Stimulated activated naive CD8-positive, alpha-beta T cell treated with anti-CD3 and anti-CD28 coated beads, Interleukin-15, amount 100 ng/mL, for 72 hours (primary cell): ENCODE measurements around the gene ZNF692.
"Not testable (repeated sequence)": the region's sequence is repeated elsewhere in the genome, so short reads cannot be mapped to it uniquely, and the experiment has no call there.

ENCODE experiments used
- ATAC-seq: fragments of 150-1000 bp; cut with Tn5 transposase; 2 replicates; pipeline ENCODE4 v1.10.0; 2021; ENCODE audit warnings: mild to moderate bottlenecking, moderate library complexity
- DNase-seq, 2 donors: peaks; one replicate each; pipeline ENCODE4 v3.0.0; 2021 to 2022
- H3K27ac Mint-ChIP-seq, 2 donors: one replicate each; pipeline ENCODE4 v1.8.0; 2022; ENCODE audit warnings: mild to moderate bottlenecking in 2 of 2, mixed read lengths in 2 of 2, moderate library complexity in 2 of 2
- H3K27me3 Mint-ChIP-seq: one replicate; pipeline ENCODE4 v1.8.0; 2022; ENCODE audit warnings: mixed read lengths
- H3K4me1 Mint-ChIP-seq: one replicate; pipeline ENCODE4 v1.8.0; 2022; ENCODE audit warnings: mild to moderate bottlenecking, mixed read lengths
- H3K4me3 Mint-ChIP-seq, 2 donors: one replicate each; pipeline ENCODE4 v1.8.0; 2022; ENCODE audit warnings: mild to moderate bottlenecking in 2 of 2, mixed read lengths in 2 of 2, moderate library complexity in 1 of 2
- H3K9me3 Mint-ChIP-seq, 2 donors: one replicate each; pipeline ENCODE4 v1.8.0; 2022; ENCODE audit warnings: mixed read lengths in 2 of 2

ZNF692 gene

DNA sequence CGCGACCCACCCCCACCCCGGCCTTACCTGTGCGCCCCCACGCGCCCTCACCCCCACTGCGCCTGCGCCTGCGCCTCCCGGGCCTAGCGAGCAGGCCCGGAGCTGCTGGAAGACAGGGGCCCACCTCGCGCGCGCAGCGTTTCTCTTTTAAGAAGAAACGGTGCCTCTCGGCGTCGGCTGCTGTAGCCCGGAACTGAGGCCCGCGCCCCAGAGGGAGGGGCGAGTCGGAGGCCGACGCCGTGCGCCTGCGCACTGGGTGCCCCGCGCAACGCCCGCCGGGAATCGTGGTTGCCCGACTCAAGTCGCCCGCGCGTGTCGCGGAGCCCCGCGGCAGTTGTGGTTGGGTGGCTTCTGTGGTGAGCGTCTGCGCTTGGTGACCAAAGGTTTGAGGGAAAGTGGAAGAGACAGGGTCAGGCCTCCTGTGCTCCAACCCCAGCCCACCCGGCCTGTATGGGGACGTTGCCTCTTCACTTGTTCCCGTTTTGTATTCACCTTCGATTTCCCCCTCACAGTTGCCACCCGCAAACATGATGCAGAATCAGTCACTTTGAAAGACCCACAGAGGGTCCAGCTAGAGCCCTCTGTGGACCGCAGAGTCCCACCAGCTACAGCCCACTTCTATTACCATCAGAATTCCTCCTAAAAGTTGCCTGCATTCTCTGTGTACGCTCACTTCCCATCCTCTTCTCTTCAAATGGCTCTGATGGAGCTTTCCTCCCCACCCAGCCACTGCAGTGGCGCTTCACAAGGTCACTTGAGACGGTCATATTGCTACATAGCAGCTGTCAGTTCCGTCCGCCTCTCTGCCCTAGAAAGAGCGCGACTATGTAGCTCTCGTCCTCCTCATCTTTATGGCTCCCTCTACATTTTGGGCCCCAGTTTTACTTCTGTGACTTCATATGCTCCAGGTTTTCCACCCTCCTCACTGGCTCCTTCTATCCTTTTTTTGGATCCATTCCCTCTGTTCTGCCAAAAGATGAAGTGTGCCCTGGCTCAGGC lies at the start of gene ZNF692:
ZNF692 (minus strand) TSS at position 195 of the 999 bp plus-strand sequence. CDS start 776 bp downstream, outside the sequence.
- Mint-ChIP-seq H3K27me3 (no peaks in the 10 kb centered on the region), H3K9me3 (no peaks in the 10 kb centered on the region), H3K4me3 (peak within 1 kb of the TSS; percentile 88 to 91), H3K4me1 (peaks cover 44% of the 10 kb centered on the region), H3K27ac (peak within 1 kb of the TSS; percentile 91 to 95)
- peak; percentile 88 for ATAC-seq
- DNase-seq, result peak; percentile 95 to 98

DNA sequence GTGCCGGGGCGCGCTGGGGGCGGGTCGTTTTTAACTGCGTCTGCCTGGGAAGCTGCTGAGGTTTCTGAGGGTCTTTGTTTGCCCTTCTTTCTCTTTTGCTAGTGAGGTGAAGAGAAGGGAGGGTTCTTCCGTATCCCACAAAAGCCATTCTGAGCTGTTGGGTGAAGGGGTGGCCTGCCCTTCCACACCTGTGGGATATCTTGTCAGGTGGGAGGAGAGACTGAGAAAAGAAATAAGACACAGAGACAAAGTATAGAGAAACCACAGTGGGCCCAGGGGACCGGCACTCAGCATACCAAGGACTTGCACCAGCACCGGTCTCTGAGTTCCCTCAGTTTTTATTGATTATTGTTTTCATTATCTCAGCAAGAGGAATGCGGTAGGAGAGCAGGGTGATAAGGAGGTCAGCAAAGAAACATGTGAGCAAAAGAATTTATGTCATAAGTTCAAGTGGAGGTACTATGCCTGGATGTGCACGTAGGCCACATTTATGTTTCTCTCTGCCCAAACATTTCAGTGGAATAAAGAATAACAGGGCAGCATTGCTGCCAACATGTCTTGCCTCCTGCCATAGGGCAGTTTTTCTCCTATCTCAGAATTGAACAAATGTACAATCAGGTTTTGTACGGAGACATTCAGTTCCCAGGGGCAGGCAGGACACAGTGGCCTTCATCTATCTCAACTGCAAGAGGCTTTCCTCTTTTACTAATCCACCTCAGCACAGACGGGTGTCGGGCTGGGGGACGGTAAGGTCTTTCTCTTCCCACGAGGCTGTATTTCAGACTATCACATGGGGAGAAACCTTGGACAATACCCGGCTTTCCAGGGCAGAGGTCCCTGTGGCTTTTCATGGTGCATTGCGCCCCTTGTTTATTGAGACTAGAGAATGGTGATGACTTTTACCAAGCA lies 48.1 kb upstream of the ZNF692 start:
- Mint-ChIP-seq H3K4me1 (peaks cover 44% of the 10 kb centered on the region), H3K27ac (peak overlapping the region; percentile 68 to 79), H3K27me3 (no peaks in the 10 kb centered on the region), H3K9me3 (no peaks in the 10 kb centered on the region), H3K4me3 (peak overlapping the region; percentile 93 to 97)
- DNase-seq (no peak), ATAC-seq (no peak)

- Mint-ChIP-seq H3K4me1 (peaks cover 44% of the 10 kb centered on the region), H3K27me3 (no peaks in the 10 kb centered on the region), H3K27ac (peak within 1 kb of the TSS; percentile 97 to 98), H3K4me3 (peak within 1 kb of the TSS; percentile 93 to 97), H3K9me3 (no peaks in the 10 kb centered on the region)
- DNase-seq (peak; percentile 98), ATAC-seq (peak; percentile 92)
Observed at GRCh38 chr1:248906009-248906752, 47.3 kb upstream of the ZNF692 start, which contains the start of gene PGBD2. Gene PGBD2, plus strand, starts transcription at chr1:248906235. Its CDS starts 7,628 bp downstream, at chr1:248913863.

- H3K27me3 Mint-ChIP-seq, result no peaks in the 10 kb centered on the region
- H3K4me1 Mint-ChIP-seq, result peaks cover 43% of the 10 kb centered on the region
- H3K4me3 Mint-ChIP-seq, result peak overlapping the region; percentile 88 to 89
- peak overlapping the region; percentile 97 to 98 for H3K27ac Mint-ChIP-seq
- H3K9me3 Mint-ChIP-seq, result no peaks in the 10 kb centered on the region
- DNase-seq (no peak), ATAC-seq (no peak)
Observed at GRCh38 chr1:248905662-248906008, 46.8 kb upstream of the ZNF692 start.

DNA sequence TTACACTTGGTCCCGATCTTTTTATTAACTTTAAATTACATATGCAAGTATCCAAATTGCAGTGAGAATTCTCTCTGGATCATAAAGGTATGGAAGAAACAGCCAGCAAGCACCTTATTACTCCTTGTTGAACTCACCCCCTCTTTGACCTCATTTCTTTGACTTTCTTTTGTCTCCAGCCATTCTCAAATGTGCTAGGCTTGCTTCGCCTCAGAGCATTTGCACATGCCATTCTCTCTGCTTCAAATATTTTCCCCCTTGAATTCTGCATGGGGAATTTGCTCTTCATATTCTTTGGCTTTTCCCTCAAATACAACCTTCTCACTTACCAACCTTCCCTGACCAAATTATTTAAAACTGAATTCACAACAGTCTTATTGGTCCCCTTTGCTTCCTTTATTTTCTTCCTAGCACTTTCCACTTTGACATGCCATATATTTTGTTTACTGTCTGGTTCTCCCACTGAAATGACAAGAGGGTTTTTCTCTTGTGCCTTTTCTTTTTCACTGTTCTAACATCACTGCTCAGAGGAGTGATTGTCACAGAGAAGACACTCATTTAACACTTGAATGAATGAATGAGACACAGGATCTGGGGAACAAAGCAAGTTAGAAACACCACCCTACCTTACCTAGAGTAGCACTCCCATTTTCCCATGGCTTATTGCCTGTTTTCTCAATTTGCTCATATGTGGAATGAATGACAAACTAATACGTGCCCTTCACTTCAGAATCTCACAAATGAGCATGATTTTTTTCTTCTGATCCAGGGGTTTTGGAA lies 45.7 kb upstream of the ZNF692 start:
- Mint-ChIP-seq H3K9me3 (no peaks in the 10 kb centered on the region), H3K4me3 (peak overlapping the region in 1 of 2 donors; percentile 89), H3K27me3 (peaks cover 2% of the 10 kb centered on the region), H3K4me1 (peaks cover 36% of the 10 kb centered on the region), H3K27ac (peak overlapping the region in 1 of 2 donors; percentile 67)
- DNase-seq (no peak), ATAC-seq (no peak)

DNA sequence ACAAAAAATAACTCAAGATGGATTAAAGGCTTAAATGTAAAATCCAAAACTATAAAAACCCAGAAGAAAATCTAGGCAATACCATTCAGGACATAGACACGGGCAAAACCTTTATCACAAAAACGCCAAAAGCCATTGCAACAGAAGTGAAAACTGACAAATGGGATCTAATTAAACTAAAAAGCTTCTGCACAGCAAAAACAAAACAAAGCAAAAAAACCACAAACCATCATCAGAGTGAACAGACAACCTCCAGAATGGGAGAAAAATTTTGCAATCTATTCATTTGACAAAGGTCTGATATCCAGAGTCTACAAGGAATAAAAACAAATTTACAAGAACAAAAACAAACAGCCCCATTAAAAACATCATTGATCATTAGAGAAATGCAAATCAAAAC lies 42.7 kb upstream of the ZNF692 start:
- DNase-seq, result no peak

GRCh38 chr1:248900637-248901036 lies 41.8 kb upstream of the ZNF692 start:
- ATAC-seq, result no peak
- H3K4me3 Mint-ChIP-seq, result no peak overlapping the region
- H3K4me1 Mint-ChIP-seq, result peaks cover 9% of the 10 kb centered on the region
- H3K9me3 Mint-ChIP-seq, result no peaks in the 10 kb centered on the region
- peaks cover 23% of the 10 kb centered on the region for H3K27me3 Mint-ChIP-seq
- no peak overlapping the region for H3K27ac Mint-ChIP-seq
- DNase-seq, result no peak

More for the DNA sequence above, 42.7 kb upstream of the ZNF692 start:
- peaks cover 19% of the 10 kb centered on the region for H3K27me3 Mint-ChIP-seq
- peaks cover 10% of the 10 kb centered on the region for H3K4me1 Mint-ChIP-seq
- no peak overlapping the region for H3K27ac Mint-ChIP-seq
- H3K9me3 Mint-ChIP-seq, result no peaks in the 10 kb centered on the region
- no peak for ATAC-seq
- H3K4me3 Mint-ChIP-seq, result no peak overlapping the region

GRCh38 chr1:248897412-248898337 lies 38.8 kb upstream of the ZNF692 start:
- no peaks in the 10 kb centered on the region for H3K4me1 Mint-ChIP-seq
- H3K27me3 Mint-ChIP-seq, result peaks cover 36% of the 10 kb centered on the region
- H3K9me3 Mint-ChIP-seq, result no peaks in the 10 kb centered on the region
- no peak for ATAC-seq
- H3K27ac Mint-ChIP-seq, result no peak overlapping the region
- no peak for DNase-seq
- no peak overlapping the region for H3K4me3 Mint-ChIP-seq

DNA sequence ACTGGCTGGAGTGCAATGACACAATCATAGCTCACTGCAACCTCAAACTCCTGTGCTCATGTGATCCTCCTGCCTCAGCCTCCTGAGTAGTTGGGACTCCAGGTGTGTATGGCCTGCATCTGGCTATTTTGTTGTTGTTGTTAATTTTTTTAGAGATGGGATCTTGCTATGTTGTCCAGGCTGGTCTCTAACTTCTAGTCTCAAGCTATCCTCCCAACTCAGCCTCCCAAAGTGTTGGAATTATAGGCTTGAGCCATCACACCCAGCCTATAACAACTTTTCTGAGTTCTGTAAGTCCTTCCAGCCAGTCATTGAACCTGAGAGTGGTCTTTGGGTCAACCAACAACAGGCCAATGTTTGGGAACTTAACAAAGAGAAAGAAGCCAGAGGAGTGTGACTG lies 36.0 kb upstream of the ZNF692 start:
- no peaks in the 10 kb centered on the region for H3K9me3 Mint-ChIP-seq
- DNase-seq (no peak), ATAC-seq (no peak)
- peaks cover 36% of the 10 kb centered on the region for H3K27me3 Mint-ChIP-seq
- H3K4me3 Mint-ChIP-seq, result no peak overlapping the region
- H3K4me1 Mint-ChIP-seq, result no peaks in the 10 kb centered on the region
- H3K27ac Mint-ChIP-seq, result no peak overlapping the region

DNA sequence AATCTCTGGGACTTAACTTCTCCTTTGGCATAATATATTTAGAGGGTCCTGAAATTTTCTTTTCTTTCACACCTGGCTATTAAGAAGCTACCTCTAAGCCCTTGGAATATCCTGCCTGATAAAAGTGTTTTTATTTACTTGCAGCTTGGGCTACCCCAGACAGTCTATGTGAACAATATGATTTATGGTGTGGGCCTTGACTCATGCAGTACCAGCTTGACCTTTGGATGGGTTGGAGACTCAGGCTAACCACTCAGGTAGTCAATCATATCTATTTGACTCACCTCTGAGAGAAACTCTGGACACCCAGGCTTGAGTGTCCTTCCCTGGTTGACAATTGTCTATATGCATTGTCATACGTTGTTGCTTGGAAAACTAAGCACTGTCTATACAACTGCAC lies 33.7 kb upstream of the ZNF692 start:
- Mint-ChIP-seq H3K4me3 (no peak overlapping the region), H3K27me3 (peaks cover 19% of the 10 kb centered on the region), H3K27ac (no peak overlapping the region), H3K4me1 (no peaks in the 10 kb centered on the region), H3K9me3 (no peaks in the 10 kb centered on the region)
- no peak for ATAC-seq
- DNase-seq, result no peak

DNA sequence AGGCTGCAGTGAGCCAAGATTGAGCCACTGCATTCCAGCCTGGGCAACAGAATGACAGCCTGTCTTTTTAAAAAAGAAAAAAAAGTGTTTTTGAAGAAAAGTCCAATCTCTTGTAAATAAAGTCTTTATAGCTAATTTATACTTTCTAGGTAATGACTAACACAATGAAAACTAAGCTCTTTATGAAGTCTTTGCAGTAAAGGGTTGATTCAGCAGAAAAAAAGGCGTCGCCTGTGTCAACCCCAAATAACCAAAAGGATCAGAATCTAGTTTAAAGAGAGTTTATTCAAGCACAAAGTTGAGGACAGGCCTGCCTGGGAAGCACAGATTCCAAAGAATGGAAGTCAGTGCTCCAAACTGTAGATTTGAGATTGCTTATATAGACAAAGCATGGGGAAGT lies 32.9 kb upstream of the ZNF692 start:
- no peaks in the 10 kb centered on the region for H3K9me3 Mint-ChIP-seq
- H3K4me3 Mint-ChIP-seq, result no peak overlapping the region
- H3K4me1 Mint-ChIP-seq, result no peaks in the 10 kb centered on the region
- H3K27me3 Mint-ChIP-seq, result peaks cover 19% of the 10 kb centered on the region
- H3K27ac Mint-ChIP-seq, result no peak overlapping the region
- DNase-seq (no peak), ATAC-seq (no peak)

DNA sequence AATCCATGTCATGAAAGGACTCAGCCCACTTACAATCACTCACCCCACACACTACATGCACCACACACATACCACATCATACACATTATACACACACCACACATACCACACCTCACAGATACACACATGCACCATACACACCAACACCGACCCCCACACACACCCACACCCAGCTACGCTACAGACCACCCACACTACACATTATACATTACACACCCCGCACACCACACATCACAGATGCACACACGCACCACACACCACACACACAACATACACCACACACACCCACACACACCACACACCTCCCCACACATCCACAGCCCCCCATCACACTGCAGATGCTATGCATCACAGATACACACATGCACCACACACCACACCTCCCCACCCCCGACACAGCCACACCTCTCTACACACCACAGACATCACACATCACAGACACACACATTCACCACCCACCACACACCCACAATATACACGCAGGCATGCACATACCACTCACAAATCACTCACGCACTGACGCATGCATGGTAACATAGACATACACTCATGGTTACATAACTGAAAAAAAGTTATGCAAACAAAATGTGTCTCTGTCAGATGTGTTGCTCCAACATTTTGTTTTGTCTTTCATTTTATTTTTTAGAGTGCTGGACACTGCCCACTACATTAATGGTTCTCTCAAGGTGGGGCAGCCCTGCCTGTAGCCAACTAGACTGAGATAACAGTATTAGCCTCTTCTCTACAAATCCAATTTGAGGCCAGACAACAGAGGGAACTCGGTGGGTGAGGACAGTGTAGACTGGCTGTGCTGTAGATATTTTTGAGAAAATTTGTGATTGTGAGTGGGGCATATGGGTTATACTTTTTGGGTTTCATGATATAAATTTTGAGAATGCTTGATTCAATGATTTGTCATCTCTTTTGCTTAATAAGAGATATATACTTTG lies 31.9 kb upstream of the ZNF692 start:
- ATAC-seq, result peak; percentile 46
- DNase-seq, result no peak
- no peaks in the 10 kb centered on the region for H3K4me1 Mint-ChIP-seq
- H3K4me3 Mint-ChIP-seq, result no peak overlapping the region
- H3K27ac Mint-ChIP-seq, result no peak overlapping the region
- H3K9me3 Mint-ChIP-seq, result no peaks in the 10 kb centered on the region
- H3K27me3 Mint-ChIP-seq, result peaks cover 13% of the 10 kb centered on the region

DNA sequence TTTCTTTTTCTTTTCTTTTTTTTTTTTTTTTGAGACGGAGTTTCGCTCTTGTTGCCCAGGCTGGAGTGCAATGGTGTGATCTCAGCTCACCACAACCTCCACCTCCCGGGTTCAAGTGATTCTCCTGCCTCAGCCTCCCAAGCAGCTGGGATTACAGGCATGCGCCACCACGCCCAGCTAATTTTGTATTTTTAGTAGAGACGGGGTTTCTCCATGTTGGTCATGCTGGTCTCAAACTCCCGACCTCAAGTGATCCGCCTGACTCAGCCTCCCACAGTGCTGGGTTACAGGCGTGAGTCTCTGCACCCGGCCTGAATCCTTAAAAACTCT lies 31.0 kb upstream of the ZNF692 start:
- not testable (repeated sequence) for ATAC-seq

More for the DNA sequence above, 31.0 kb upstream of the ZNF692 start:
- H3K27me3 Mint-ChIP-seq, result peaks cover 12% of the 10 kb centered on the region
- DNase-seq, H3K9me3 Mint-ChIP-seq, H3K4me3 Mint-ChIP-seq, H3K27ac Mint-ChIP-seq, H3K4me1 Mint-ChIP-seq: not testable (repeated sequence)
